Fibroblast of peridontal ligament (primary cell): ENCODE measurements around the gene XPC.
A peak's percentile ranks its signal among the peaks of the same experiment; 100 is the strongest.

Source experiments
- DNase-seq: peaks from one replicate; pipeline ENCODE4 v3.0.0-alpha.2; 2010; ENCODE audit errors: extremely low read depth

The XPC gene

DNA sequence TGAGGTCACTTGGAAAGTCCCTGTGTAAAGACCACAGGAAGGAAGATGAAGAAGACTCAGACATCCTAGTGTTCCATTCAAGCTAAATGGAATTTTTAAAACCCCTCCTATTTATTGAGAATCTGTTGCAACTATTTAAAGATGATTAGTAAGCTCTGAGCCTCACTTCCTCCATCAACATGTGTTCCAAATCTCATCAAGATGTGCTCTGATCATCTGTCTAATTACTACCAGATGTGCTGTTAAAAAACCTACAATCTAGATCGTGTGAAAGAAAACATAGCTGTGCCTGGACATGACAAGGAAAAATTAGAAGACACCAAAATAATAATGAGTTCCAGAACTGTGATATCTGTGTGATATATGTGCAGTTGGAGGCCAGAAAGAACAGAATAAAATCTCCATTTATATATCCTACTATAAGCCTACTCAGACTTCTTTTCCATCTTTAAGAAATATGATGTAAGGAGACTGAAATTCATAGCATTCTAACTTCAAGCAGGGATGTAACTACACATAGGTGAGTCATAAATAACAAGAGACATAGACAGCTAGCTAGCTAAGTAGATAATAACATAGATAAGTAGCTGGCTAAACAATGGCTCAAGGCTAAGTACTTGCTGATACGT lies 7.8 kb downstream of the XPC start:
- peak; percentile 31 for DNase-seq

GRCh38 chr3:14169871-14170270 lies 8.5 kb downstream of the XPC start:
- DNase-seq = no peak

- DNase-seq = no peak
These were observed 9.0 kb downstream of the XPC start for GRCh38 chr3:14169435-14169834.

DNA sequence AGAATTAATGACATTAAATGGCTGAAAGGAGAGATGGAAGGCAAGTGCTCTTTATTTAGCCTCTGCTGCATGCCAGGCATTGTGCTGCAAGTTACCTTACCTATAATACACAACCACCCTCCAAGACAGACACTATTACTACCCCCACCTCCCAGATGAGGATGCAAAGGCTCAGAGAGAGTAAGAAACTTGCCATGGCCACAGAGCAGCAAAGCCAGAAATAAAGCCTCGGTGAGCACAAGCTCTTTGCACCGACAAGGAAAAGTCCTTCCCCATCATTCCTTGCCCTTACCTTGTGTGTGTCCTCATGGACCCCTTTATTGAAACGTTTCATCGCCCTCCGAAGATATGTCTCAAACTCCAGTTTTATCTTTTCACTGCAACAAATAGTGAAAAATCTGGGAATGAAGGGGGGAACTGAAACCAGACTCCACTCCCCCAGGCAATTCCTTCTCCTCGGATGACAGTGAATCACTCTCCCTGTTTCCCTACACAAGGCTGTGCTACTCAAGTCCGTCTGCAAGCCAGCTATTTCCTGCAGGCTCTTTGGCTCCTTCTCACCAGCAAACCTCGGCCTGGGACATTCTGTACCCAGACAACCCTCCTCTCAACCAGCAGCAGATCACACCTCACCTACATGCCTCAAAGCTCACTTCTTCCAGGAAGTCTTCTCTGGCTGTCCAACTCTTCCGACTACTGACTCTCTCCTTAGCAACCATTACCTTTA lies 11.4 kb downstream of the XPC start:
- no peak for DNase-seq

DNA sequence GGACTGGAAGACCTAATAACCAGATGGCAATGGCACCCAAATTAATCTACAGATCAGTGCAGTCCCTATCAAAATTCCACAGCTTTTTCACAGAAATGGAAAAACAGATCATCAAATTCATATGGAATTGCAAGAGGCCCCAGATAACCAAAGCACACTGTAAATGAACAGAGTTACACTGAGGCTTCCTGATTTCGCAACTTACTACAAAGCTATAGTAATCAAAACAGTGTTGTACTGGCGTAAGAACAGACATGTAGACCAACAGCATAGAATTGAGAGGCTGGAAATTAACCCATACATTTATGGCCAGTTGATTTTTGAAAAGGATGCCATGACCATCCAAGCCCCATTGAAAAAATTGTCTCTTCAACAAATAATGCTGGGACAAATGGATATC lies 16.2 kb downstream of the XPC start:
- DNase-seq = no peak

DNA sequence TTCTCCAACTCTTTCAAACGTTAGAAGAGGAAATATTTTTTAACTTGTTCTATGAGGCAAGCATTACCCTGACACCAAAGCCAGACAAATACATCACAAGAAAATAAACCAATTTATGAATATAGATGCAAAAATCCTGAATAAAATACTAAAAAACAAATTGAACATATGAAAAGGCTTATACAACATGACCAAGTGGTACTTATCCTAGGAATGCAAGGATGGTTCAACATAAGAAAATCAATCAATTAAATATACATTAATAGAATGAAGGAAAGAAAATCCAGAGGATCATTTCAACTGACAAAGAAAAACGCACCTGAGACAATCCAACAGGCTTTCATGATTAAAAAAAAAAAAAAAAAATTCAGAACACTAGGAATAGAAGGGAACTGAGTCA lies 17.1 kb downstream of the XPC start:
- no peak for DNase-seq

GRCh38 chr3:14159426-14159825 lies 19.0 kb downstream of the XPC start:
- no peak for DNase-seq

- DNase-seq = no peak
These were observed 20.0 kb downstream of the XPC start for GRCh38 chr3:14158370-14158769.

GRCh38 chr3:14157951-14158350 lies 20.4 kb downstream of the XPC start:
- DNase-seq = no peak

- no peak for DNase-seq
These were observed 21.4 kb downstream of the XPC start for GRCh38 chr3:14156843-14157561.

DNA sequence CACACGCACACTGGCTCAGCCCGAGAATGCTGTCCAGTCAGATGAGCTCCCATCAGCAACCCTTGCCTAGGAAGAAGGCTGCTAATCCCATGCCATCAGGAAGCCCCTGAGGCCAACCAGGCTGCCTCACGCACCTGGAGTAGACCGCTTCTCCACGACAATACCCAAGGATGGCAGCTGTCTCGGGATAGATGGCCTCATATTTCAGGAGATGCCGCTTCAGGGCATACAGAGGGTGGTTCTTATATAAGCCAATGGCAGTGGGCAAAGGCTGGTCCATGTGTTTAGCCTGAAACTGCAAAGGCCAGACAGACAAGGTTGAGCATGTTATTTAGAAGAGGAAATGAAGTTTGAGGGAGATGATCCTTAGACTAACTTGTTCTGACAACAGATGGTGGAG lies 22.2 kb downstream of the XPC start:
- no peak for DNase-seq

- DNase-seq = no peak
These were observed 23.4 kb downstream of the XPC start for GRCh38 chr3:14154895-14155440.

DNA sequence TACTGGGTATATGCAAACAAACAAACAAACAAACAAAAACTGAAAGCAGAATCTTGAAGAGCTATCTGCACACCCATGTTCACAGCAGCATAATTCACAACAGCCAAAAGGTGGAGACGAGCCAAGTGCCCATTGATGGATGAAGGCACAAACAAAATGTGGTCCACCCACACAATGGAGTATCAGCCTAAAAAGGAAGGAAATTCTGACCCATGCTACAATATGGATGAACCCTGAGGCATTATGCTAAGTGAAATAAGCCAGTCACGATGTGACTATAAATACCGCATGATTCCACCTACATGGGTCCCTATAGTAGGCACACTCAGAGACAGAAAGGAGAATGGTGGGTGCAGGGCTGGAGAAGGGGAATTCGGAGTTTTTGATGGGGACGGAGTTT lies 24.1 kb downstream of the XPC start:
- DNase-seq = no peak

DNA sequence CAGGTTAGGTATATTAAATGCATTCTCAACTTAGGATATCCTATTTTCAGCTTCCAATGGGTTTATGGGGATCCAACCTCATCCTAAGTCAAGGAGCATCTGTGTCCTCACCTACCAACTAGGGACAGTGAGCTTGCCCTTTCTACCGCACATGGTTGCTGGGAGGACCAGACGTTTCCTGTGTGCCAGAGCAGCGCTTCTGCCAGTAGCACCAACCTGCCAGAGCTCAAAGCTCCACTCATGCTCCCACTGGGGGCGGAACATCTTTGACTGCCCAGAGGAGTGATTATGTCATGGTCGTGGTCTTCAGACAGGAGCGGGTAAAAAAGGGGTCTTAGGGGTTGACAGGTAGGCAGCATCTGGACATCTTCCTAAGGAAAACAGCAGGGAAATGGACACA lies 24.7 kb downstream of the XPC start:
- DNase-seq = no peak

- no peak for DNase-seq
These were observed 25.4 kb downstream of the XPC start for GRCh38 chr3:14152963-14153355.

GRCh38 chr3:14152233-14152962 lies 26.0 kb downstream of the XPC start:
- no peak for DNase-seq

- no peak for DNase-seq
These were observed 26.8 kb downstream of the XPC start for GRCh38 chr3:14151471-14152083.

GRCh38 chr3:14150491-14151230 lies 27.7 kb downstream of the XPC start:
- no peak for DNase-seq

DNA sequence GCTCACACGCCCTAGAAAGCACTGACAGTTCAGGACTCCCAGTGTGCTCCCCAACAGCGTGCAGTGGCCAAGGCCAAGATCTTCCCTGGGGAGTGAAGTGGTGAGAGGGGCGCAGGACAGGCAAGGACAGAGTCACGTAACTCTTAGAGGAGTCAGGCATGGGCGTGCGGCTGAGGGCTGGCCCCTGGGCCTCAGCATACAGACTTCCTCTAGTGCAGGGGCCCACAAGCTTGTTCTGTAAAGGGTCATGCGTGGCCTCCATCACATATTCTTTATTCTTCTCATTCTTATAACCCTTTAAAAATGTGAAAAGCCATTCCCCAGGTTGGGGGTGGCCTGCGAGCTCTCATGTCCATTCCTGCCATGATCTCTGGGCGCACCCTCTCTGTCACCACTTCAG lies 28.3 kb downstream of the XPC start:
- no peak for DNase-seq

GRCh38 chr3:14148041-14148985 lies 30.1 kb downstream of the XPC start:
- DNase-seq = no peak
